Measurements from ENCODE around the gene ECT2L.

ECT2L gene

GRCh38 chr6:138803861-138804260 lies 8.0 kb downstream of the ECT2L start:
- DNase-seq (ENCODE audit: low read depth) = no peak

- no peak for DNase-seq (ENCODE audit: low read depth)
Observed at GRCh38 chr6:138805016-138805765, 9.3 kb downstream of the ECT2L start.

- DNase-seq (ENCODE audit: low read depth) = no peak
Observed at GRCh38 chr6:138806889-138807288, 11.0 kb downstream of the ECT2L start.

- no peak for DNase-seq (ENCODE audit: low read depth)
Observed at GRCh38 chr6:138809677-138810076, 13.8 kb downstream of the ECT2L start.

GRCh38 chr6:138811866-138812265 lies 16.0 kb downstream of the ECT2L start:
- no peak for DNase-seq (ENCODE audit: low read depth)

GRCh38 chr6:138814179-138814834 lies 18.4 kb downstream of the ECT2L start:
- DNase-seq (ENCODE audit: low read depth) = no peak

GRCh38 chr6:138815221-138815620 lies 19.3 kb downstream of the ECT2L start:
- no peak for DNase-seq (ENCODE audit: low read depth)

- no peak for DNase-seq (ENCODE audit: low read depth)
Observed at GRCh38 chr6:138815797-138816528, 20.1 kb downstream of the ECT2L start.

GRCh38 chr6:138817799-138818198 lies 21.9 kb downstream of the ECT2L start:
- no peak for DNase-seq (ENCODE audit: low read depth)

- no peak for DNase-seq (ENCODE audit: low read depth)
Observed at GRCh38 chr6:138818496-138819194, 22.8 kb downstream of the ECT2L start.

- DNase-seq (ENCODE audit: low read depth) = no peak
Observed at GRCh38 chr6:138821519-138821918, 25.6 kb downstream of the ECT2L start.

GRCh38 chr6:138824482-138825144 lies 28.7 kb downstream of the ECT2L start:
- no peak for DNase-seq (ENCODE audit: low read depth)

- no peak for DNase-seq (ENCODE audit: low read depth)
Observed at GRCh38 chr6:138830248-138830647, 34.4 kb downstream of the ECT2L start.

- no peak for DNase-seq (ENCODE audit: low read depth)
Observed at GRCh38 chr6:138832182-138832581, 36.3 kb downstream of the ECT2L start.

GRCh38 chr6:138833816-138834539 lies 38.1 kb downstream of the ECT2L start:
- DNase-seq (ENCODE audit: low read depth) = no peak

GRCh38 chr6:138837246-138837645 lies 41.4 kb downstream of the ECT2L start:
- DNase-seq (ENCODE audit: low read depth) = no peak

- DNase-seq (ENCODE audit: low read depth) = no peak
Observed at GRCh38 chr6:138844192-138844591, 48.3 kb downstream of the ECT2L start.

- DNase-seq (ENCODE audit: low read depth) = no peak
Observed at GRCh38 chr6:138847884-138848283, 52.0 kb downstream of the ECT2L start.

- no peak for DNase-seq (ENCODE audit: low read depth)
Observed at GRCh38 chr6:138848461-138848860, 52.6 kb downstream of the ECT2L start.

- no peak for DNase-seq (ENCODE audit: low read depth)
Observed at GRCh38 chr6:138849791-138850190, 53.9 kb downstream of the ECT2L start.

- no peak for DNase-seq (ENCODE audit: low read depth)
Observed at GRCh38 chr6:138856654-138857053, 60.8 kb downstream of the ECT2L start.
